ENCODE results near the gene FETUB.
"Not testable (repeated sequence)": the region's sequence is repeated elsewhere in the genome, so short reads cannot be mapped to it uniquely, and the experiment has no call there.

The FETUB gene

GRCh38 chr3:186683979-186684378 is 43.8 kb downstream of the FETUB start:
- DNase-seq = no peak

- not testable (repeated sequence) for DNase-seq
Measured at GRCh38 chr3:186686475-186686874, 46.3 kb downstream of the FETUB start.

DNA sequence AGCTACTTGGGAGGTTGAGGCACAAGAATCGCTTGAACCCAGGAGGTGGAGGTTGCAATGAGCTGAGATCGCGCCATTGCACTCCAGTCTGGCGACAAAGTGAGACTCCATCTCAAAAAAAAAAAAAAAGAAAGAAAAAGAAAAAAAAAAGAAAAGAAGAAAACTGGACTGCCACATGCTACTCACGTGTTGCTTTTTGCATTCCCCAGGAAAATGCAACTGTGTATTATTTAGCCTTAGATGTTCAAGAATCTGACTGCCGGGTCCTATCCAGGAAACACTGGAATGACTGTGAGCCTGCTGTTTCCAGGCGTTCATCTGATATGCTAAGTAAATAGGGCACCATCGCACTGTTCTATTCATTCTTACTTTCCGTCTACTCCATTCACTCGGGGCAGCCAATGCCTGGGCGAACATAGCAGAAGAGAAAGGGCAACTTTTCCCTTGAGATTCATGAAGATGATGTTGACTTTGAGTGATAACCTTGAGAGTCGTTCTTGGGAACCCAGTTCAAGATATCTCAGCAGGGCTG is 47.0 kb downstream of the FETUB start:
- no peak for DNase-seq

DNA sequence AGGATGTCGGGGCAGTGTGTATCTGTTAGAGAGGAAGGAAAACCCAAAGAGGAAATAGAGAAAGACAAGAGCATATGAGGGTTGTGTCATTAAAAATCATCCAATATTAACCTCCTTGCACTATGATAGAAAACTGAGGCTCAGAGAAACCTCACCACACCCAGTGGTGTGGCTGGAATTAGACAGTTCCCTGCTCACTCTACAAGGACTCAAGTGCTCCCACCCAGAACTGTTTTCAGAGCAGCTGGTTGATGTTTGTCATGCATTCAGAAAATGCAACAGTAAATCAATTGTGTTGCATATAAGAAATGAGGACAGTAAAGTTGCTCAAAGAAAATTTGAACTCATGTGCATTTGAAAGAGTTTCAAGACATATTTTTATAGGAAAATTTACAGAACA is 50.1 kb downstream of the FETUB start:
- not testable (repeated sequence) for DNase-seq

DNA sequence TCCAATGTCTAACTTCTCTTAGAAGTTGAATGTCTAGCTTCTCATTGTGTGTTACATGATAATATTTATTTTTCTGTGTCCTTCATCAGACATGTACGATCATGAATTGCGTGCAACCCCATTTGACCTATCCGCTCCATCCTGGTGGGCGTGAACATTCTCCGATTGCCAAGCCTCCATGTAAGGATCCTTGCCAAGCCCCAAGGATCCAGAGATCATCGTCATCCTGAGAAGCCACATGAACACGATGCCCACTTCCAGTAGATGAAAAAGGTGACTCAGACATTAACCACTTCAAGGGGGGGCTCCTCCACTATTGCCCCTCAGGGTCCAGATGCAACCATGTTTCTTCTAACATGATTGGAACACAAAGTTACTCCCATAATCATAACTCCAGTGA is 51.5 kb downstream of the FETUB start:
- no peak for DNase-seq

GRCh38 chr3:186693843-186694242 is 53.6 kb downstream of the FETUB start:
- no peak for DNase-seq

GRCh38 chr3:186694288-186695032 is 54.3 kb downstream of the FETUB start:
- DNase-seq = no peak

GRCh38 chr3:186696522-186696921 is 56.3 kb downstream of the FETUB start:
- DNase-seq = no peak

GRCh38 chr3:186697510-186697909 is 57.3 kb downstream of the FETUB start:
- no peak for DNase-seq

DNA sequence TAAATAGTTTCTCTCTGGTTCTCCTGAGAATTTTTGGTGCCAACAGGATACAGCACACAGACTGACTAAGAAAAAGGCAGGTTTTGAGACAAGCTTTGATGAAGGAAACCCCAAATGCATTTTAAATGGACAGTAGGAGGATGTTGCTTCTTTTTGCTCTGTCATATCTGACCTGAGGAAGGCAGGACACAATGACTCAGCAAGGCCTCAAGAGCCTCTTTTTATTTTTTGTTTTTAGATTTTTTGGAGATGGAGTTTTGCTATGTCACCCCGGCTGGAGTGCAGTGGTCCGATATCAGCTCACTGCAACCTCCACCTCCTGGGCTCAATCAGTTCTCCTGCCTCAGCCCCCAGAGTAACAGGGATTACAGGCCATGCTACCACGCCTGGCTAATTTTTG is 60.1 kb downstream of the FETUB start:
- DNase-seq = no peak

GRCh38 chr3:186702451-186702850 is 62.3 kb downstream of the FETUB start:
- DNase-seq = not testable (repeated sequence)
